ENCODE results near the gene FH.

The FH gene

DNA sequence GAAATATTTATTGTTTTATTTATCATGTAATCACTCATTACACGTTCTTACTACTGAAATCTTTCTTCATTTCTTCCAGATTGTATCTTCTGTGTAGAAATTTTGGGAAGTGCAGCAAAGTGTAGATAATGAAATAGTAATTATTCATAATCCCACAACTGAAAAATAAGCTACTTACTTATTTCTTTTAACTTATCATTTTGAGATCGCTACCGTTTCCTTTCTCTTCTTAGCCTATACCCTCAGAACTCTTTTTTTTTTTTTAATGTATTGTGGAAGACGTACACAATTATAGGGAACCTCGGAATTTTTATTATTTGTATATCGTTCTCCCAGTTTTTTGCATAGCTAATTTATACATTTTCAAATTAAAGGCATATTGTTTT is 518 bp upstream of the FH start:
- no peak for DNase-seq

DNA sequence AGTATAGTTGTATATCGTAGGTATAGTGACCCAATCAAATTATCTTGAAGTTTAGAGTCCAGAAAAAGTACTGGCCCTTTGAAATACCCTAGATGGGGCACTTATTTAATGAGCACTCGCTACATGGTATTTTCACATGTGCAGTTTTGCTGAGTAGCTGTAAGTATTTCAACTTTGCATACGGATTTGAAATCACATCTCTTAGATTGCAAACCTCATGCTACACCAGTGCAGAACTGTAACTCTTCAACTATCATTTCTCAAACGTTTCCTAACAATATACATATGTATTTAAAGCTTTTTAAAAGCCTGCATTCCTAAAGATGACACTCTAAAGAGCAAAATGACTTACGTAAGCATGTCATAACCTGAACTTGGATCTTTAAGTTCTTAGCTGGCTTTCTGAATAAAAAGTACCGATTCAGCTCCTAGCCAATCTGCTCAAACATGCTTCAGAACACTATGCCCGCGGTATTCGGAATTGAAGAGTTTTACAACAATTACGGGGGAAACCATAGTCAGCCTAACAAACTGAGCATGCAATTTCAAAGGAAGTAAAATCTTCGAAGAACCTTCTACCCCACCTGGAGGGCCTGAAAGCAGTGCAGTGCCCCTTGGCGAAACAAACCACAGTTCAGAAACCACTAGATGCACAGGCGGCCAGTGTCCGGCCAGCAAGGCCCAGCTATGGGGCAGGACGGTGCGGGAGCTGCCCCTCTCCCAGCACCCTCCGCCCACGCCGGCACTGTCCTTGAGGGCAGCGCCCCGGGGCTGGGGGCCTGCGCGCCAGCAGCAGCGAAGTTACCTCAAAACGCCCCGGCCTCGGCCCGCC is 863 bp downstream of the FH start:
- DNase-seq, result no peak

DNA sequence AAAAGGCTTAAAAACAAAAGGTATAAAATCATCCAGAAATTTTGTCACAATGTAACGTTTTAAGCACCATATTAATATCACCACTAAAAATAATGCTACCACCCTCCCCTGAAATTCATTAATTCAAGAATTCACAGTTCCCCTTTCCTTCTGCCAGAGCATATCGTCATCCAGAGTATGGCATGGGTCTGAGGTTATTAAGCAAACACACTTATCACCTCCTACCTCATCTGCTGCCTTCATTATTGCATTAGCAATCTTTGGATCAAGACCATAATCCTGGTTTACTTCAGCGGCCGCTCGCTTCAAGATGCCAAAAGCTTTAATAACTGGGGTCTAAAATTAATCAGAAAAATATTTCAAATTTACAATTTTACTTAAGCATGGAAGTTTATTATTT is 6.2 kb downstream of the FH start:
- no peak for DNase-seq

DNA sequence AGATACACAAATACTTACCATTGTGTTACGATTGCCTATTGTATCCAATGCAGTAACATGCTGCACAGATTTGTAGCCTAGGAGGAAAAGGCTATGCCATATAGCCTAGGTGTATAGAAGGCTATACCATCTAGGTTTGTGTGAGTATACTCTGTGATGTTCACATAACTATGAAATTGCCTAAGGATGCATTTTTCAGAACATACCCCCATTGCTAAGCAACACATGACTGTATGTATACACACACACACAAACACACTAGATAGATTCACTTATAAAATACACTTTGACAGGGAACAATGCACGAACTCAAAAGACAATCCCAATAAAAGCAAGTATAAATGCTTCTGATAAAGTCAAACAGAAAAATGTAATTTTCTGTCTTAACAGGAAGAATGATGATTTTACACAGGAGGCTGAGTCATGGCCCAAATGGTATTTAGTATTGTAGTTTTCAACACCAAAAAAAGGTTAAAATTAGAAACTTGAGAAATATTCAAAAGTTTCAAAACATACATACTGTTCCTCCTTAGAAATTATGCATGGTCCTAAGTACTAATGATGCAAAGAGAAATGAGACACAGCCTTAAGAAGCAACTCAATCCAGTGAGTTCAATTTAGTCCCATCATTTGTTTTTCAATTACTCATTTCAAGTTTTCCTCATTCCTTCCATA is 12.2 kb downstream of the FH start:
- DNase-seq, result no peak

DNA sequence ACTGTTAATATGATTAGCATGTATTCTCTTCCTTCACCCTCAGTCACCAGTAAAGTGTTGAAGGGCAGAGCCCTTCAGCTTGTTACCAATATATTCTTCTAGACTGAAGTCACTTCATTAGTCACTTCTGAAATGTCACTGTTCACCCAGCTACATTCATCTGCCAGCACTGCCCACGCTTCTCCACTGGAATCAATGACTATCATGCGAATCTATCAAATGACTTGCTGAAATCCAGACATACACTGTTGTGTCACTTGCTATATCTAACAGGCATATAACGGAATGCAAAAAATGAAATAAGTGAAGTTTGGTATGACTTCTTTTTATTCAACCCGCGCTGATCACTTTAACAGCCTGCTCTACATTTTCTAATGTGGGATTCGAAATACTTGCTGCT is 16.1 kb downstream of the FH start:
- DNase-seq, result no peak

DNA sequence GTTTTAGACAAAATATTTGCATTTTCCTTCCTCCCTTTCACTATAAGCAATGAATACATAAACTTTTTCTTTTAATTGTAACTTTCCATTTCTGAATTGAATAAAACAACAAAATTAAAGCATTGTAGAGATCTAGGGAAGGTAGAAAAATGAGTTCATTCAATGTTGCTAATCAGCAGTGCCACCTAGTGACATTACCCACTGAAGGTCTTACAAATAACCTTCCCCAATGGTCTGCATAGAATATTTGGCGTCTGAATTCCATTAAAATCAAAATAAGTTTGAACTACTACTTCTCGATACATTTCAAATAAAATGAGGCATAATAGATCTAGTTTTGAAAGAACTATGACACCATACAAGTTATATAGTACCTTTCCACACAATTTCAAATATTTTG is 19.6 kb downstream of the FH start:
- DNase-seq, result no peak

DNA sequence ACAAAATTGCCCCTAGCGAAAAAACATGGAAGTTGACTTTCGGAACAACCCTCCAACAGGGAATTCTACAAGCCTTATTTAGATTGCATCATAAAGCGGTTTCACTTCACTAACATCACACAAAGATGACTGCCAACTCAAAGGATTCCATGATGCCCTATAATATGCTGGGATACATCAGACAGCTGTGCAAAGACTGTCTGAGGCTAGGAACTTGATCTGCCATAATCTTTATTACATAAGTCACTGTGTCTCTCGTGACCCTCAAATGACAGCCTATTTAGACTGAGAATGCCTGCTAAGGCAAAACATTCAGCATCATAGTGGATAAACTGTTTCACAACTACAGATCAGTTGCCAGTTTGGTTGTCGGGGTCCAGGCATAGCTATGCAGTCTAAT is 23.8 kb downstream of the FH start:
- DNase-seq, result no peak

DNA sequence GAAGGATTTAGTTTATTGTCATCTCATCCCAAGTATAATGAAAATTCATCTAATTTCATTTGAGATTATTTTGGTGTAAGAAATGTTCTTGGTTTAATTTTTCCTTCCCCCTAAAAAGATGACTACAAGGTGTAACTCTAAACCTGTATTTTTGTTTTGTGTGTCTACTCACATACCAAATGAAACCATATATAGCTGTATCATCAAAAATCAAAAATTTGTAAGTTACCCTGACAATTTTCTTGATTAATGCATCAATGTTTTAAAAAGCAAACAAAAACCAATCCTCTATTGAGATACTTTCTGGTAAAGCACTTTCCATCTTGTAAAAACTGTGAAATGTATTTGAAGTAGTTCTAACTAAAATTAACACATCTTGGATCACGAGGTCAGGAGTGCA is 30.8 kb downstream of the FH start:
- no peak for DNase-seq

DNA sequence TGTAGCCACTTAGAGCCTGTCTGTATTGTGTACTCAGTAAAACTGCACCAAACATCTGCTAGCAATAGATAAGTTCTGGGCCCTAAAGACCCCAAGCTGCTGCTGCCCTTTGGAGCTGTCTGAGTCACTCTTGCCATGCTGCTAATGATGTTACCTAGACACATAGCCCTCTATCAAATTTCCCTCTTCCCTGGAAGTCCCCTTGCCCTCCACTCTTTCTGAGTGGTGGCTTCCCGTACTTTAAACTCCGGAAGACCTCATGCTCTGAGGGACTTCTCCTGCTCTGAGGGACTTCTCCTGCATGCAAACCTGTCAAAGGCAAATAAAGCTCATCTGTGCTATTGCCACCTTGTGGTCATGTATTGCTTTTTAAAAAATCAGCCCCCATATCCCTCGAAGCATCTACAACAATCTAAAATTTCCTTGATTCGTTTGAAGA is 34.0 kb downstream of the FH start:
- DNase-seq, result peak; percentile 22

DNA sequence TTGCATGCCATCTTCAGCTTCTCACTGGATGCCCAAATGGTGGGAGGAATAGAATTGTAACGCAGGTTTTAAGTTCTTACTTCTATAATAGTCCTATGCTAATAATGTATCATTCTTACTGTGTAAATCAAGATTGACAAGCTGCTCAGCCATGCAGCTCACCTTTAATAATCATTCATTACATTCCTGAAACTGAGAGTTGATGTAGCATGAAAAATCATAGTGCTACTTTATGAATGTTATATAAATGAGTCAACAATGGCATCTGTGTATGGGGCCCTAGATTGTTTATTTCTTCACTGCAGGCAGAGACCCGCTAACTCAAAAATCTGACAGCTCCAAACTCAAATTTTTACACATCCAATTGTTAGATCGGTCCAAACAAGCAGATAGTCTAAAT is 34.4 kb downstream of the FH start:
- no peak for DNase-seq

DNA sequence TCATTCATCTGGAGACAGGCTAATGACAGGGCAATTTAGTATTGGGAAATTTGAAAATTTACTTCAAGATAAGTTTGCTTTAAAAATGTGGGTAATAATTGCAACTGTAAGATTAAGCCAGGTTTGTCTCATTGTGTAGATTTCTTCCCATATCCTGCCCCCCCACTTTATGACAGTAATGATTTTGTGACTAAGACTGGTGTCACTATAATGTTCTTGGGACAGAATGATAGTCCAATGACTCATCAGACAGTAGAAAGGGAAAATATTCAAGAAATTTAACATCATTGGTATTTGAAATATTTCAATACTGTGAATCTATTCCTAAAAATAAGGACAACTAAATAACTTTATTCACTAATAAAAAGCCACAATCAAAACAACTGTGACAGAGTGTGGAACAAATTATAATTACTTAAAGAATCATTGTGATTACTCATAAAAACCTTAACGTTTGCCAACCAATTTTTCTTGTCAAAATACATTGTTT is 36.7 kb downstream of the FH start:
- DNase-seq, result no peak

DNA sequence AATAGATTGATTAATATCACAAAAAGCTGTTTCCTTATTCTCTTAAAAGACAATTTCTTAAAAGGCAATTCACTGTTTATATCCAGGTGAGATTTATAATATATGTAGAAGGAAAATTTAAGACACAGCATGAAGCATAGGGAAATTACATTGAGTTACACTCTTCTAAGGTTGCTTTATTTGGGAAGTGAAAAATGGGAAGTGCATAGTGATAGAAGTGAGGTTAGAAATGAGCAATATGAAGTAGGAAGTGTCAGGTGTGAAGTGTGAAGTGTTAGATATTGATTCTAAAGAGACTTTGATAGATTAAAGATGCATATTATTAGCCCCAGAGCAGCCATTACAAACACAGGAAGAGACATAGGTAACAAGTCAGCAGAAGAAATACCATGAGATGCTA is 40.3 kb downstream of the FH start:
- DNase-seq, result no peak

DNA sequence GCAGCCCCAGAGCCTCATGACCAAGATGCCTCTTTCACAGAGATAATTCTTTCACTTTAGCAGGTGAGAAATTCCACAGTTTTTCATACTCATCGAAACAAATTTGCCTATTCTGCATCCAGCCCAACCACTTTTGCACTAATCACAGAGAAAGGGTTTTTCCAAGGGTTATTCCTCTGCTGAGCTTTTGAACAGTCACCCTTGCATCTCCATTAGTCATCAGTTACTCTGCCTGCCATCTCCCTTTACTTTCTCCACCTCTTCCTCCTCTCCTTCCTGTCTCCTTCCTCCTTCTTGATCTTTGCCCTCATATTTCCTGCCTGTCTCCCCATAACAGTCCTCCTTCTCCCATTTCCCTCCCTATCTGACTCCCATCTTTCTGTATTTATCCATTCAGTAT is 43.9 kb downstream of the FH start:
- DNase-seq, result no peak

DNA sequence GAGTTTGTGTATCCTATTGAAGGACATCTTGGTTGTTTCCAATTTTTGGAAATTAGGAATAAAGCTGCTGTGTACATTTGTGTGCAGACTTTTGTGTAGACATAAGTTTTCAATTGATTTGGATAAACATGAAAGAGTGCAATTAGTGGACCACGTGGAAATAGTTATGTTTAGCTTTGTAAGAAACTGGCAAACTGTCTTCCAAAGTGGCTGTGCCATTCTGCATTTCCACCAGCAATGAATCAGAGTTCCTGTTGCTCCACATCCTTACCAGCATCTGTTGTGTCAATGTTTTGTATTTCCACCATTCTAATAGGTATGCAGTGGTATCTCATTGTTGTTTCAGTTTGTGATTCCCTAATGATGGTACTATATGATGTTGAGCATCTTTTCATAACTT is 46.5 kb downstream of the FH start:
- DNase-seq, result no peak

DNA sequence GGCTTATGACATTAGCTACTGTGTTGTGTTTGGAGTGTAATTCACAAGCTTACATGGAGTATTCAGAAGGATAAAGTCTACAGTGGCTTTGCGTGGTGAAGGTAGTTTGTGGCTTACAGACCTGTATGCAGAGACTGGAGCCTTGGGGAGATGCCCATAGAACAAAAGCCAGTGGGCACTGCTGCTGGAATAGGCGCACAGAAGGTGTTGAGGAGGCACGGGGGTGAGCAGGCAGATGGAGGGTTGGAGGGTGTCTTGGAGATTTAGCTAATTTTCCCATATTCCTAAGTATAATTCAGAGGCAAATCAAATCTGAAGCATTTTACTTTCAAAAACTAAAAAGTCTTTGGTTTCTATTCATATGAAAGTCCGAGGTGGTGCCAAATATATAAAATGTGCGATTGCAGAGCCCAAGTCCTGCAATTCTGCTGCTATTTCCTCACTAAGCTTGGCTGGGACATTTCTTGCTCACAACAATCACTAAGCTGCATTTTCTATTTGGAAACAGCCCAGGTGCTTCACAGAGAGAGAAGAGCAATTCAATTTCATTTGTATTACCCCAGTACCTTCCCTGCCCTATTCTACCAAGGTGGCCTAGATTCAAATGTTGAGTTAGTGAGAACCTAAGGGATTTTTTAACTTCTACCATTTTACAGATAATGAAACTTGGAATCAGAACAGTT is 48.5 kb downstream of the FH start:
- no peak for DNase-seq

DNA sequence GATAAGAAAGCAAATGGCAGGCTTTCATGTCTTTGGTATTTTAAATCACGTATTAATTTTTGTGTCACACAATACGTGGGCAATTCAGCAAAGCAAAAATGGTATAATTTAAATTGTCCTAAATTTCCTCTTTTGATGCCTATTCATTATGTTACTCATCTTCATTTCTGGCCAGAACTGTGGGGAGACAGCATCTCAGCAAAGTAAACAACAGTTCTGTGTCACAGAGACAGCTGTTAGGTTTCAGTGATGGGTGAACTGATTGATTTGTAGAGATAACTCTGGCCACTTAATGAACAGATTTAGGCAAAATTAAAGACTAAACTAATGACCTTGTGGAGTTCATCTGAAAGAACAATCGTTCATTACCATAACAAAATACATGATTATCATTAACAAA is 49.2 kb downstream of the FH start:
- no peak for DNase-seq

DNA sequence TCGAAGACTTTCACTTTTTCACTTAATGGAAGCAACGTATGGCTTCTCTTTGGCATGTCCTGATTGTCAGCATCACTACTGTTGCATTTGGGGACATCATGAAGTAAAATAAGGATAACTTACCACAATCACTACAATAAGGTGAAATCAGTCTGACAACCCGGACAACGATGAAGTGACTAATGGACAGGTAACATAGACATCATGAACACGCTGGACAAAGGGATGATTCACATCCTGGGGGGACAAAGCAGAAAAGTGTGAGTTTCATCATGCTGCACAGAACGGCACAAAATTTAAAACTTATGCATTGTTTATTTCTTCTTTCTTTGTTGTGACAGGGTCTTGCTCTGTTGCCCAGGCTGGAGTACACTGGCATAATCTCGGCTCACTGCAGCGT is 53.9 kb downstream of the FH start:
- no peak for DNase-seq

DNA sequence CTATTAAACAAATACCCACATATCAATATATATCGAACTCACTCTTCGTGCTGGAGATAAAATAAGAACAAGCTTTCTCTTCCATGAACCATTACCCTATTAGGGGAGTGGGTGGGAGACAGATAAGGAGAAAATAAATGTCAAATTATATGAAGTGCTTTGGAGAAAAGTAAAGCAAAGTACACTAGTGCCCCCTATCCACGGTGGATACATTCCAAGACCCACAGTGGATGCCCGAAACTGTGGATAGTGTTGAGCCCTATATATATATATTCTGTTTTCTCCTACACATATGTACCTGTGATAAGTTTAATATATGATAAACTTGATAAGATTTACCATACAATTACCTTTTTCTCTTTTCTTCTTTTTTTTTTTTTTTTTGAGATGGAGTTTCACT is 54.6 kb downstream of the FH start:
- DNase-seq, result no peak

DNA sequence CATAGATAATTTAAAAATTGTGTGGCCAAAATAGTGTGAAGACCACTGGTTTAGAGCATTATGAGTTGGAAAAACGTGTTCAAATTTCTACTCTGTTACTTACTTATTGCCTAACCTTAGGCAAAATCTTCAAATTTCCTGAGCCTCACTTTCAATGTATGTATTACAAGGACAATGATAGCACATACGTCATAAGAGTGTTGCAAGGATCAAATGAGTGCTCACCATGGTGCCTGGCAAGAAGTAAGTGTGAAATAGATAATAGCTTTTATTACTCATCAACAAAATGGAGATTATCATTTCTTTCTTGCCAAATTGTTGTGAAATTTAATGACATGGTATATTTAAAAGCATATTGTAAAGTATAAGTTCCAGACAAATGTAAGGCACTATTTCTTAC is 57.2 kb downstream of the FH start:
- no peak for DNase-seq

DNA sequence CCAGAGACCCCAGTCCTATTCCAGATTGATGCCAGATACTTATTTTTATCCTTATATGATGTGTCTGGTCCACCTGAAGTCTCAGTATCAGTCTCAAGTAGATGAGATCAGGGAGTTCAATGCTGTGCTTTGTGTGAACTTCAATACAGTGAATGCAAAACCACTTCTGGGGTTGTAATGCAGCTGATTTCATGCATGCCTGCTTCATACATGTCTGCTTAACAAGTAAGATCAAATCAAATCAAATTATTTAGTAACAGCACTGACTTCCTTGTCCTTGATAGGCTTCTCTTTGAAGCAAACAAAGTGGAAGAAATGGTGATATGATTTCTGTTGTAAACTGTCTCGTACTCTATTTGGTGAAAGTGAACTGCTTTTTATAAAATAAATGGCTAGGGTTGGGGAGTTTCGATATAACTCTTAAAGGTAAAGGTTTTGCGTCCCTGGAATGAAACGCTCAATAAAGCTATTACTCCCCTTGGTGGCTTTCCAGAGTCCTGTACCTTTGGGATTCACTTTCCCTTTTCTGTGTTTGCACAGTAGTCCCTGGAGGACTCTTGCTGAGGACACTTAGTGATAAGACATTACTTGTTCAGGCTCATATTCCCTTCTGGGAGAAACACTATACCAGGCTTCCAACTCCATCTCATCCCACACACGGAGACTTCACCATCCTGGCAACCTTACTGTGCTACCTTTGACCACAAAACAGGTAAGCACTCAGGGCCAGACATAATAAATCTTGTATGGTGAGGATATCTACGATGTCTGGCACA is 59.3 kb downstream of the FH start:
- DNase-seq, result peak; percentile 86

DNA sequence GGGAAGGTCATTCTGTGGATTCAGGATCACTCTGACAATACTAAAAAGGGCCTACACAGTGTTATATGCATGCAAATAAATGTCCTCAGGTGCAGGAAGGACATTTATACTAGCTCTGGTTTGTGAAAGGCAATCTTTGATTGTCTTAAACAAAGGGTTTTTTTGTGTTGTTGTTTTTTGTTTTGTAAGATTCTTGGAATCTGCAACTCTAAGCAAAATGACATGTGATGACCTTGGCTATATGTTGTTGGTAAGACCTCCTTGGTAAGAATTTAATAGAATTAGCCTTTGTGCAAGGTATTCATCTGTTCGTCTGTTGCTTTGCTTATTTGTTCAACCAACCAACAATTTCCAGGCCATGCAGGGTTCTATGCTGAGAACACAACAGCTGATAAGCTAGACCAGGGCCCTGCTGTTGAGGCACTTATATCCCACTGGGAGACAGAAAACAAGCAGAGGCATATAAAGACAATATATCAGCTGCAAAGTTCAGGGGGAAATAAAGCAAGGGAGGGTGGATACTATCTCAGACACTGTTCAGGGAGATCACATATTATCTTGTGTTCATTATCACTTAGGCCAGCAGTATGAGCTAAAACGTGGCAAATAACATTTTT is 60.3 kb downstream of the FH start:
- DNase-seq, result no peak

DNA sequence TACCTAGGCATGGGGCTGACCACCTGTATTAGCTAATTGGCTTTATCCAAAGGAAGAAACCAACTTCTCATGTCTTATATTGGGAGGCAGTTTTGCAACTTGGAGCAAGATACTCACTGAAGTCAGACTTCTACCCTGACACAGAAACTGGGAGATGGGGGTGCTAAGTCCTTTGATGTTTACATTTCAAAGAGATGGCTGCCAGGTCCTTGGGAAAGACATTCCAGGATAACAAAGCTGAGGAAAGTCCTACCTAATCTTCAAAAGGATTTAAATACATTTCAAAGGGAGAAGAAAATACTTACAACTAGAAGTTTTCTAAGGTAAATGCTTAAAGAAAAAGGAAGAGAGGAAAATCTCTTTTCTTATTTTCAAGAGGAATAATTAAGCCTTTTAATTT is 62.1 kb downstream of the FH start:
- no peak for DNase-seq

DNA sequence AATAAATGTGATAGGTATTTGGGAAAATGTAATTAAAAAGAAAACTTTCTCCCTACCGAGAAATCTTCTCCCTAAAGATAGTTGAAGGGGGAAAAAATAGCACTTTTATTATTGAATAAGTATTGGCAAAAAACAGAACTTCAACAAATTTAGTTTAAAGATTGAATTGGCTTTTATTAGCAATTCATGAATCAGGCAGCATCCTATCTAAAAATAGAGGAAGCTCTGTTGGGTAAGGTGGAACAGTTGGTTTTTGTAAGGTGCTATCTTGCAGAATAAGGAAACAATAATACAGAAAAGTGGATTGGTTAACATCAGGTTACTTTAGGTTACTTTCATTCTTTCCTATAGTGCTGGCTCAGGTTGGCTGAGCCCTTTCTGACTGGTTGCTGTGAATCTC is 62.8 kb downstream of the FH start:
- DNase-seq, result no peak

Data from NCI-H2029 treated with DMSO at 0.1 percent for 48 hours (cell line).